Fibroblast of mammary gland (primary cell): ENCODE measurements around the gene RNF13.

Experiments used
- DNase-seq: peaks from one replicate; pipeline ENCODE4 v3.0.0-alpha.2; 2010; ENCODE audit warnings: low read depth
- H3K4me3 ChIP-seq: 2 replicates; pipeline ENCODE4 v1.5.1; 2011; ENCODE audit warnings: low read depth, mild to moderate bottlenecking, low read length, moderate library complexity; ENCODE audit not compliant: control insufficient read depth
- CTCF ChIP-seq: conservative IDR thresholded peaks from 2 replicates; pipeline ENCODE4 v1.5.1; 2011; ENCODE audit warnings: low read depth, low read length, inconsistent platforms; ENCODE audit not compliant: control insufficient read depth, insufficient read depth

Gene RNF13

GRCh38 chr3:149900322-149900721 is 87.3 kb downstream of the RNF13 start:
- DNase-seq = no peak
- no peak for TF ChIP-seq CTCF
- no peak overlapping the region for H3K4me3 ChIP-seq

- DNase-seq = no peak
- H3K4me3 ChIP-seq = no peak overlapping the region
- no peak for TF ChIP-seq CTCF
Measured at GRCh38 chr3:149901770-149902169, 88.8 kb downstream of the RNF13 start.

- H3K4me3 ChIP-seq = no peak overlapping the region
- peak; percentile 24 for TF ChIP-seq CTCF
- peak; percentile 6 for DNase-seq
Measured at GRCh38 chr3:149902498-149903139, 89.6 kb downstream of the RNF13 start.

GRCh38 chr3:149906036-149906435 is 93.0 kb downstream of the RNF13 start:
- DNase-seq = no peak
- TF ChIP-seq CTCF = no peak
- H3K4me3 ChIP-seq = no peak overlapping the region

GRCh38 chr3:149908424-149908957 is 95.5 kb downstream of the RNF13 start:
- DNase-seq = no peak
- no peak for TF ChIP-seq CTCF
- H3K4me3 ChIP-seq = no peak overlapping the region

- H3K4me3 ChIP-seq = no peak overlapping the region
- TF ChIP-seq CTCF = no peak
- DNase-seq = no peak
Measured at GRCh38 chr3:149909923-149910322, 96.9 kb downstream of the RNF13 start.

GRCh38 chr3:149917124-149917667 is 104.2 kb downstream of the RNF13 start:
- DNase-seq = no peak
- TF ChIP-seq CTCF = no peak
- no peak overlapping the region for H3K4me3 ChIP-seq
